MM.1S (cell line): ENCODE measurements around the gene UACA.

Experiments used
- DNase-seq: peaks from one replicate; pipeline ENCODE4 v3.0.0-alpha.2; 2015
- H2AFZ ChIP-seq: fragments of 300-600 bp; sonication (generic); 2 replicates; pipeline ENCODE4 v1.6.0; 2016; ENCODE audit warnings: antibody characterized with exemption, low read length
- H3F3A ChIP-seq: fragments of 300-600 bp; sonication (generic); 2 replicates; pipeline ENCODE4 v1.6.1; 2016; ENCODE audit warnings: mild to moderate bottlenecking, antibody characterized with exemption, low read length, moderate library complexity, mixed read lengths; ENCODE audit not compliant: insufficient read depth
- H3K27ac ChIP-seq: fragments of 300-600 bp; sonication (generic); 2 replicates; pipeline ENCODE4 v1.5.1; 2016; ENCODE audit warnings: mild to moderate bottlenecking, low read length
- H3K27me3 ChIP-seq: fragments of 300-600 bp; sonication (generic); replicated peaks from 2 replicates; pipeline ENCODE4 v1.6.0; 2016; ENCODE audit warnings: low read length; ENCODE audit not compliant: insufficient read depth
- H3K36me3 ChIP-seq: fragments of 300-600 bp; sonication (generic); replicated peaks from 2 replicates; pipeline ENCODE4 v1.6.1; 2016; ENCODE audit warnings: mild to moderate bottlenecking, low read length, mixed read lengths; ENCODE audit not compliant: insufficient read depth
- H3K4me1 ChIP-seq: fragments of 300-600 bp; sonication (generic); 2 replicates; pipeline ENCODE4 v1.6.1; 2016; ENCODE audit warnings: low read length, mixed read lengths
- H3K4me2 ChIP-seq: fragments of 300-600 bp; sonication (generic); 2 replicates; pipeline ENCODE4 v1.6.0; 2016; ENCODE audit warnings: low read depth, low read length
- H3K4me3 ChIP-seq: fragments of 300-600 bp; sonication (generic); 2 replicates; pipeline ENCODE4 v1.5.1; 2016; ENCODE audit warnings: low read length, mixed read lengths
- H3K79me2 ChIP-seq: fragments of 300-600 bp; sonication (generic); 2 replicates; pipeline ENCODE4 v1.6.1; 2016; ENCODE audit warnings: mixed run types, low read length, mixed read lengths
- H3K9ac ChIP-seq: fragments of 300-600 bp; sonication (generic); 2 replicates; pipeline ENCODE4 v1.6.1; 2016; ENCODE audit warnings: low read length, mixed read lengths
- H3K9me2 ChIP-seq: fragments of 300-600 bp; sonication (generic); replicated peaks from 2 replicates; pipeline ENCODE4 v1.6.1; 2016; ENCODE audit warnings: mild to moderate bottlenecking, low read length, mixed read lengths; ENCODE audit not compliant: insufficient read depth
- H3K9me3 ChIP-seq: fragments of 300-600 bp; sonication (generic); replicated peaks from 2 replicates; pipeline ENCODE4 v1.6.1; 2016; ENCODE audit warnings: mild to moderate bottlenecking, low read length, mixed read lengths; ENCODE audit not compliant: insufficient read depth
- H4K20me1 ChIP-seq: fragments of 300-600 bp; sonication (generic); 2 replicates; pipeline ENCODE4 v1.6.1; 2016; ENCODE audit warnings: mild to moderate bottlenecking, low read length, moderate library complexity, mixed read lengths; ENCODE audit not compliant: insufficient read depth
- CTCF ChIP-seq: fragments of 300-600 bp; sonication (generic); IDR thresholded peaks from 2 replicates; pipeline ENCODE4 v1.5.1; 2016; ENCODE audit warnings: antibody characterized with exemption, low read length, mixed read lengths
- EZH2 ChIP-seq: fragments of 300-600 bp; sonication (generic); optimal IDR thresholded peaks from 2 replicates; pipeline ENCODE3; 2017; ENCODE audit warnings: low read depth, mild to moderate bottlenecking, antibody characterized with exemption, low read length, mixed read lengths
- EZH2phosphoT487 ChIP-seq: fragments of 300-600 bp; sonication (generic); IDR thresholded peaks from 2 replicates; pipeline ENCODE4 v1.6.1; 2018; ENCODE audit warnings: antibody characterized with exemption, low read length

Gene UACA

DNA sequence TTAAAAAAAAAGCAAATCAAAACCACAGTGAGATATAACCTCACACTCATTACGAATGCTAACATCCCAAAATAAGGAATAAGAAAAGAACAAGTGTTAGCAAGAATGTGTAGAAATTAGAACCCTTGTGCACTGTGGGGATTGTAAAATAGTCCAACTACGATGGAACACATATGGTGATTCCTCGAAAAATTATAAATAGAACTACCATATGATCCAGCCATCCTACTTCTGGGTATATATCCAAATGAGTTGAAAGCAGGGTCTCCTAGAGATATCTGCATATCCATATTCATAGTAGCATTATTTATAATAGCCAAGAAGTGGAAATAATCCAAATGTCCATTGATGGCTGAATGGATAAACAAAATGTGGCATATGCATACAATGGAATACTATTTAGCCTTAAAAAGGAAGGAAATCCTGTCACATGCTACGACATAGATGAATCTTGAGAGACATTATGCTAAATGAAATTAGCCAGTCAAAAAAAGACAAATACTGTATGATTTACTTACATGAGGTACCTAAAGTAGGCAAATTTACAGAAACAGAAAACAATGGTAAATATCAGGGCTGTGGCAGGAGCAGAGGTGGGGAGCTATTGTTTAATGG, 55.6 kb downstream of the UACA start:
- H3K4me2 ChIP-seq, result no peak overlapping the region
- TF ChIP-seq EZH2, result no peak
- no peak for TF ChIP-seq EZH2phosphoT487
- no peak for TF ChIP-seq CTCF
- no peaks in the 10 kb centered on the region for H4K20me1 ChIP-seq
- no peak overlapping the region for H3K4me3 ChIP-seq
- H3K79me2 ChIP-seq, result no peaks in the 10 kb centered on the region
- no peaks in the 10 kb centered on the region for H3K27me3 ChIP-seq
- no peak overlapping the region for H3K9ac ChIP-seq
- H3K4me1 ChIP-seq, result no peaks in the 10 kb centered on the region
- H3F3A ChIP-seq, result no peaks in the 10 kb centered on the region
- no peak for DNase-seq
- no peaks in the 10 kb centered on the region for H3K36me3 ChIP-seq
- no peak overlapping the region for H2AFZ ChIP-seq
- no peak overlapping the region for H3K27ac ChIP-seq
- H3K9me3 ChIP-seq, result no peaks in the 10 kb centered on the region
- H3K9me2 ChIP-seq, result no peaks in the 10 kb centered on the region

GRCh38 chr15:70704731-70705130, 58.6 kb downstream of the UACA start:
- Histone ChIP-seq H3K9me3 (no peaks in the 10 kb centered on the region), H3K36me3 (no peaks in the 10 kb centered on the region), H3K9ac (no peak overlapping the region), H3K4me2 (no peak overlapping the region), H3K9me2 (no peaks in the 10 kb centered on the region), H3K79me2 (no peaks in the 10 kb centered on the region), H3K27ac (no peak overlapping the region), H3F3A (no peaks in the 10 kb centered on the region), H3K4me1 (no peaks in the 10 kb centered on the region), H3K27me3 (no peaks in the 10 kb centered on the region), H4K20me1 (no peaks in the 10 kb centered on the region), H2AFZ (no peak overlapping the region), H3K4me3 (no peak overlapping the region)
- no peak for TF ChIP-seq EZH2phosphoT487
- TF ChIP-seq EZH2, result no peak
- TF ChIP-seq CTCF, result no peak
- no peak for DNase-seq

- Histone ChIP-seq H3K9me2 (no peaks in the 10 kb centered on the region), H3K9ac (no peak overlapping the region), H3K4me2 (no peak overlapping the region)
Measured at GRCh38 chr15:70704166-70704565, 59.2 kb downstream of the UACA start.

More at GRCh38 chr15:70704166-70704565, 59.2 kb downstream of the UACA start:
- H3K4me3 ChIP-seq, result no peak overlapping the region
- H4K20me1 ChIP-seq, result no peaks in the 10 kb centered on the region
- H3K4me1 ChIP-seq, result no peaks in the 10 kb centered on the region
- DNase-seq, result no peak
- no peaks in the 10 kb centered on the region for H3K27me3 ChIP-seq
- H2AFZ ChIP-seq, result no peak overlapping the region
- H3K79me2 ChIP-seq, result no peaks in the 10 kb centered on the region
- TF ChIP-seq EZH2phosphoT487, result no peak
- no peak for TF ChIP-seq CTCF
- TF ChIP-seq EZH2, result no peak
- H3K36me3 ChIP-seq, result no peaks in the 10 kb centered on the region
- no peaks in the 10 kb centered on the region for H3K9me3 ChIP-seq
- no peaks in the 10 kb centered on the region for H3F3A ChIP-seq
- H3K27ac ChIP-seq, result no peak overlapping the region
